Left lung (tissue), 10 donors: ENCODE measurements around the gene TMEM119. TPM values are rescaled to one million over a fixed set of nuclear protein-coding genes. Genes with fewer than 3 reads are reported as not detected.

Experiments
- ATAC-seq: fragments of 200-7000 bp; cut with Tn5 transposase; one replicate; pipeline ENCODE4 v1.9.1; 2020; ENCODE audit warnings: moderate library complexity
- DNase-seq, 4 donors: peaks; one replicate each; pipeline ENCODE4 v3.0.0-alpha.2; 2013 to 2020
- H3K27ac ChIP-seq, 2 donors: fragments of 200-600 bp; sonication (generic) in 1 of 2; one replicate each; pipeline versions ENCODE4 v1.5.0 to v1.8.0; 2020 to 2021
- H3K27me3 ChIP-seq, 2 donors: fragments of 200-600 bp; sonication (generic) in 1 of 2; one replicate each; pipeline versions ENCODE4 v1.5.0 to v1.8.0; 2020 to 2021
- H3K36me3 ChIP-seq, 2 donors: fragments of 200-600 bp; sonication (generic) in 1 of 2; one replicate each; pipeline versions ENCODE4 v1.5.0 to v1.8.0; 2020 to 2021
- H3K4me1 ChIP-seq, 2 donors: fragments of 200-600 bp; one replicate each; pipeline ENCODE4 v1.8.0; 2021
- H3K4me3 ChIP-seq, 2 donors: fragments of 200-600 bp; sonication (generic) in 1 of 2; one replicate each; pipeline versions ENCODE4 v1.5.0 to v1.8.0; 2020 to 2021; ENCODE audit warnings: mild to moderate bottlenecking in 1 of 2
- H3K9me3 ChIP-seq, 2 donors: fragments of 200-600 bp; sonication (generic) in 1 of 2; one replicate each; pipeline versions ENCODE4 v1.5.0 to v1.8.0; 2020 to 2021
- CTCF ChIP-seq, 2 donors: fragments of 200-600 bp; sonication (generic) in 1 of 2; IDR thresholded peaks; one replicate each; pipeline versions ENCODE4 v1.5.0 to v1.8.0; 2021; ENCODE audit warnings: antibody characterized with exemption in 2 of 2
- intact Hi-C, 2 donors: fragments of 100-400 bp; cut with DNase I; formaldehyde crosslinking; loops; one replicate each; pipeline versions ENCODE4 v1.11.2 to v1.14.2; 2022
- polyA plus RNA-seq, 6 donors: library from polyadenylated mRNA; unstranded; fragments of 120-200 nt; gene quantifications; one replicate each; pipeline ENCODE4 v1.2.1, GENCODE V29; 2013; ENCODE audit not compliant: insufficient read length in 6 of 6
- total RNA-seq, 2 donors: library from RNA; stranded (reverse); fragmentation: NEBNext Ultra II Directional; extraction: Animal tissue kit (Norgen Biotek cat#: 25700); gene quantifications; one replicate each; pipeline ENCODE4 v1.2.1, GENCODE V29; 2021
- donor health status: DM: no; HTN: yes; CAD: no.
- donor health status: DM: no; HTN: no; CAD: no.

TMEM119 gene
- total and polyA plus RNA-seq, 8 donors: 34.0 to 90.9 (median 45.9) TPM

GRCh38 chr12:108604208-108604941 is 6.5 kb upstream of the TMEM119 start:
- TF ChIP-seq CTCF (IDR thresholded peaks at IDR 0.05): no peak
- Histone ChIP-seq H3K36me3 (no peaks in the 10 kb centered on the region), H3K4me1 (no peaks in the 10 kb centered on the region), H3K9me3 (no peaks in the 10 kb centered on the region), H3K27ac (no peak overlapping the region), H3K27me3 (peaks cover 0 to 4% of the 10 kb centered on the region in 2 donors), H3K4me3 (no peak overlapping the region)
- intact Hi-C loops: no loop called here
- no peak for ATAC-seq
- no peak for DNase-seq

- intact Hi-C loops: no loop called here
- peaks cover 0 to 4% of the 10 kb centered on the region in 2 donors for H3K27me3 ChIP-seq
- DNase-seq (no peak), ATAC-seq (no peak)
- no peaks in the 10 kb centered on the region for H3K4me1 ChIP-seq
- H3K9me3 ChIP-seq: no peaks in the 10 kb centered on the region
- no peak for TF ChIP-seq CTCF (IDR thresholded peaks at IDR 0.05)
- no peak overlapping the region for H3K27ac ChIP-seq
- no peak overlapping the region for H3K4me3 ChIP-seq
- no peaks in the 10 kb centered on the region for H3K36me3 ChIP-seq
These were observed 5.9 kb upstream of the TMEM119 start for GRCh38 chr12:108603743-108604142.

DNA sequence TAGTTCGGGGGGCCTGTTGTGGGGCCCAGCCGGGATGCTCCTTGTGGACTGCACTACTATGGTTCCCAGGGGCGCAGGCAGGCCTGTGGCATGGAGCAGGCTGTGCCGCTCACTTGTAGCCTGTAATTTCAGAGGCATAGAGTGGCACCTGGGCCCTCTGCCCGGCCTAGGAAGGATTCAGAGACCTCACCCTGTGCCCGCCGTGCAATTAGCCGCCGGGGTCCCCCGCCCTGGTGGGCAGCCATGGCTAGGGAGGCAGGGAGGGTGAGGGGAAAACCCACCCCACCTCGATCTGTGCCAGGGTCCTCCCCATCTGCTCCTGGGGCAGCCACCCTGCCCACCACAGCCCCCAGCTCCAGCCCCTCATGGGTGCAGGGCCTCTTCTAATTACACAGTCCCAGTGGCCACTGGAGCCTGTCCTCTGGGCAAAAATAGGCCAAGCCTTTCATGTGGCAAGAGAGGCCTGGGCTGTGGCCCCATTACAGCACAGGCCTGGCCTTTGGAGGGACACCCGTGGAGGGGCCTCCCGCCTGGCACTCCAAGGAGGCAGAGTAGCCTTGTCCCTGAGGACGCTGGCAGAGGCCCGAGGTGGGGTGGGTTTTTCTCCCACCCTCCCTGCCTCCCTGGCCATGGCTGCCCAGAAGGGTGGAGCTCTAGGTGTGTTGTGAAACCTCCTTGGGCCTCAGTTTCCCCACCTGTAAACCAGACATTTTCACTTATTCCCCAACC is 5.3 kb upstream of the TMEM119 start:
- no peak for DNase-seq

DNA sequence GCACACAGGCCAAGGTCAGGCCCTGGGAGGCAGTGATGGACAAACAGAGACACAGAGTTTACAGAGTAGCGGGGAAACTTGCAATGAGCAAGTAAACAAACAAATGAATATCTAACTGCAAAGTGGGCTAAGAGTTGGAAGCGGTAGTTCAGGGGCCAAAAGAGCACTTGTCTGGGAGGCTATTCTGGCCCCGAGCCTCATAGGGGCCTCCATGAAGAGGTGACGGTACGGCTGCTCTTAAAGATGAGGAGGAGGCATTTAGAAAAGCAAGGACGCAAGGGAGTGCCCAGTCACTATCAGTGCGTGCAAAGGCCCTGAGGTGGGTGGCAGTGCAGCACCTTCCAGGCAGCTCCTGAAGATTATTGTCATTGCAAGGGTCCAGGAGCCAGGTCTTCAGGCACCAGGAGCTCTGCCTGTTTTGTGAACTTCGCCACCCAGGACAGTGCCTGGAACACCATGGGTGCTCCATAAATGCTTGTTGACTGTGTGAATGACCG is 4.4 kb upstream of the TMEM119 start:
- ATAC-seq (no peak), DNase-seq (no peak)
- H3K4me3 ChIP-seq: no peak overlapping the region
- no peaks in the 10 kb centered on the region for H3K36me3 ChIP-seq
- intact Hi-C loops: no loop called here
- no peaks in the 10 kb centered on the region for H3K4me1 ChIP-seq
- no peak overlapping the region for H3K27ac ChIP-seq
- H3K9me3 ChIP-seq: no peaks in the 10 kb centered on the region
- H3K27me3 ChIP-seq: no peaks in the 10 kb centered on the region
- TF ChIP-seq CTCF (IDR thresholded peaks at IDR 0.05): no peak

More for the DNA sequence above, 5.3 kb upstream of the TMEM119 start:
- no peak overlapping the region for H3K27ac ChIP-seq
- H3K36me3 ChIP-seq: no peaks in the 10 kb centered on the region
- ATAC-seq: no peak
- no peaks in the 10 kb centered on the region for H3K9me3 ChIP-seq
- TF ChIP-seq CTCF (IDR thresholded peaks at IDR 0.05): no peak
- H3K4me3 ChIP-seq: no peak overlapping the region
- H3K4me1 ChIP-seq: no peaks in the 10 kb centered on the region
- intact Hi-C loops: no loop called here
- peaks cover 0 to 4% of the 10 kb centered on the region in 2 donors for H3K27me3 ChIP-seq

DNA sequence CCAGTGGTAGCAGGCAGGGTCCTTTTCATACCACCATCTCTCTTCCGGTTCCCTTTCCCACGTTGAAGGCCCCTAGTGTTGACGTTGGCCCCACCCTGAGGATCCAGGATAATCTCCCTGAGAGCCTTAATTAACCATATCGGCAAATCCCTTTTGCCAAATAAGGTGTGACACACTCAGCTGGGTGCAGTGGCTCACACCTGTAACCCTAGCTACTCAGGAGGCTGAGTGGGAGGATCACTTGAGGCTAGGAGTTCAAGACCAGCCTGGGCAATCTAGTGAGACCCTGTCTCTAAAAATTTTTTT is 2.8 kb upstream of the TMEM119 start:
- no peak for DNase-seq
- Histone ChIP-seq H3K36me3 (no peaks in the 10 kb centered on the region), H3K4me1 (no peaks in the 10 kb centered on the region), H3K4me3 (no peak overlapping the region), H3K27me3 (peaks cover 0 to 3% of the 10 kb centered on the region in 2 donors), H3K27ac (no peak overlapping the region), H3K9me3 (no peaks in the 10 kb centered on the region)
- intact Hi-C loops: no loop called here
- TF ChIP-seq CTCF (IDR thresholded peaks at IDR 0.05): no peak
- ATAC-seq: no peak
